ENCODE measurements around the gene DDOST.

DNA sequence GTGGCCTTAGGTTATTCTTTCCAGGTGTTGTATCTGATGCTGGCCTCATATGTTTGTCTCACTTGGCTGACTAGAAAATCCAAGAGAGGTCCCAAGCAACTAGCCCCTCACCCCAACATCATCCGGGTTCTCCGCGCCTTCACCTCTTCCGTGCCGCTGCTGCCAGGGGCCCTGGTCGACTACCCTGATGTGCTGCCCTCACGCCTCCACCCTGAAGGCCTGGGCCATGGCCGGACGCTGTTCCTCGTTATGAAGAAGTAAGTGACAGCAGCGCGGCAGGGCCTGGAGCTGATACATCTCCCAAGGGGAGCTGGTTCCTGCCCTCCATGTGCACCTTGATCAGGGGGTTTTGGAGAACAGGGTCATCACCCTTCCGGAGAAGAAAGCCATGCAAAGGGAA, 16.8 kb downstream of the DDOST start:
- TF ChIP-seq POLR2A (IDR thresholded peaks at IDR 0.05; ENCODE audit: low read depth) (no peak), POLR2AphosphoS5 (IDR thresholded peaks at IDR 0.05) (no peak), EP300 (IDR thresholded peaks at IDR 0.05) (no peak)
- TF ChIP-seq, protein P1, sequence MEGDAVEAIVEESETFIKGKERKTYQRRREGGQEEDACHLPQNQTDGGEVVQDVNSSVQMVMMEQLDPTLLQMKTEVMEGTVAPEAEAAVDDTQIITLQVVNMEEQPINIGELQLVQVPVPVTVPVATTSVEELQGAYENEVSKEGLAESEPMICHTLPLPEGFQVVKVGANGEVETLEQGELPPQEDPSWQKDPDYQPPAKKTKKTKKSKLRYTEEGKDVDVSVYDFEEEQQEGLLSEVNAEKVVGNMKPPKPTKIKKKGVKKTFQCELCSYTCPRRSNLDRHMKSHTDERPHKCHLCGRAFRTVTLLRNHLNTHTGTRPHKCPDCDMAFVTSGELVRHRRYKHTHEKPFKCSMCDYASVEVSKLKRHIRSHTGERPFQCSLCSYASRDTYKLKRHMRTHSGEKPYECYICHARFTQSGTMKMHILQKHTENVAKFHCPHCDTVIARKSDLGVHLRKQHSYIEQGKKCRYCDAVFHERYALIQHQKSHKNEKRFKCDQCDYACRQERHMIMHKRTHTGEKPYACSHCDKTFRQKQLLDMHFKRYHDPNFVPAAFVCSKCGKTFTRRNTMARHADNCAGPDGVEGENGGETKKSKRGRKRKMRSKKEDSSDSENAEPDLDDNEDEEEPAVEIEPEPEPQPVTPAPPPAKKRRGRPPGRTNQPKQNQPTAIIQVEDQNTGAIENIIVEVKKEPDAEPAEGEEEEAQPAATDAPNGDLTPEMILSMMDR (IDR thresholded peaks at IDR 0.05): no peak
